Fibroblast of the aortic adventitia (primary cell): Measurements from ENCODE around the gene ST3GAL3. TPM values are rescaled to one million over a fixed set of nuclear protein-coding genes. Genes with fewer than 3 reads are reported as not detected.

Source experiments
- DNase-seq: peaks from one replicate; pipeline ENCODE4 v3.0.0-alpha.2; 2010; ENCODE audit warnings: low read depth
- H3K4me3 ChIP-seq: 2 replicates; pipeline ENCODE4 v1.5.1; 2011; ENCODE audit warnings: low read depth, mild to moderate bottlenecking, control low read depth, low read length, moderate library complexity
- total RNA-seq: library from RNA; depleted of rRNA; stranded (reverse); fragments of >200 nt; gene quantifications from 2 replicates; pipeline ENCODE4 v1.2.3, GENCODE V29; 2012; ENCODE audit warnings: low replicate concordance
- TF ChIP-seq, protein P1 (sequence below): IDR thresholded peaks from 2 replicates; pipeline ENCODE4 v1.5.1; 2011; ENCODE audit warnings: mild to moderate bottlenecking, low read length, control low read depth, inconsistent platforms; ENCODE audit not compliant: insufficient read depth

Gene ST3GAL3, protein sequence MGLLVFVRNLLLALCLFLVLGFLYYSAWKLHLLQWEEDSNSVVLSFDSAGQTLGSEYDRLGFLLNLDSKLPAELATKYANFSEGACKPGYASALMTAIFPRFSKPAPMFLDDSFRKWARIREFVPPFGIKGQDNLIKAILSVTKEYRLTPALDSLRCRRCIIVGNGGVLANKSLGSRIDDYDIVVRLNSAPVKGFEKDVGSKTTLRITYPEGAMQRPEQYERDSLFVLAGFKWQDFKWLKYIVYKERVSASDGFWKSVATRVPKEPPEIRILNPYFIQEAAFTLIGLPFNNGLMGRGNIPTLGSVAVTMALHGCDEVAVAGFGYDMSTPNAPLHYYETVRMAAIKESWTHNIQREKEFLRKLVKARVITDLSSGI
- total RNA-seq, result 20.1 and 24.0 TPM in 2 replicates

DNA sequence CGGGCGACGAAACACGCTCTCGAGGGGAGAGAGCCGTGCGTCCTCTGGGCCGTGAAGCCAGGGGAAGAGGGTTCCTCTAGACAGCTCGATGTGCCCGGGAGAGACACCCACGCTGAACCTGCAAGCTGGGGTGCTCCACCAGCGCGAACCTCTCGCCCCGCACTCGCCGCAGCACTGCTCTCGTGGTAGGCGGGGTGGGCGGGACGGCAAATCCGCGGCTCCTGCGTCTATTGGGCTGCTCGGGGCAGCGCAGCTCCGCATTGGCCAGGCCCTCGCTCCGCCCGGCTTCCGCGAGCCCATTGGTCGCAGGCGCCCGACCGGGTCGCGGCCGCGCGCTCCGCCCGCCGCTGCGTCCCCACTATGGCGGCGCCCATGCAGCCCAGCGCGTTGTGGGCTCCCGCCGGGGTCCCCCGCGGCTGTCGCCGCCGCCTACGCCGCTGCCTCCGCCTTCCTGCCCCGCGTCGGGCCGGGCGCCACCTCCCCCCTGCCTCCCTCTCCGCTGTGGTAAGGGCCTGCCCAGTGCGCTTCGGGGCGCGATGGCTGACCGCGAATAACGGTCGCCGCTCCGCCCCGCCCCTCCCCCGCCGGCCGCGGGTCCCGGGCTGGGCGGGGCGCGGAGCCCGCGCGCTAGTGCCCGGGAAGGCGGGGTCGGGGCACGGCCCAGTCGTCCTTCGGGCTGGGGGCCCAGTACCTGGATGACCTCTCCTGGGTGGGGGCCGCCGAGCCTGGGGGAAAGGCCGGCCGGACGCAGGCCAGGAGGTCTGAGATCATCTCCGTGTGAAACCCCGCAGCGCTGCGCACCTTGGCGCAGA, at the start of gene ST3GAL3:
Gene ST3GAL3 (plus strand): TSS at position 347 of the 812 bp plus-strand sequence. CDS start 28,727 bp downstream, outside the sequence.
- DNase-seq, result peak; percentile 86
- TF ChIP-seq, protein P1, sequence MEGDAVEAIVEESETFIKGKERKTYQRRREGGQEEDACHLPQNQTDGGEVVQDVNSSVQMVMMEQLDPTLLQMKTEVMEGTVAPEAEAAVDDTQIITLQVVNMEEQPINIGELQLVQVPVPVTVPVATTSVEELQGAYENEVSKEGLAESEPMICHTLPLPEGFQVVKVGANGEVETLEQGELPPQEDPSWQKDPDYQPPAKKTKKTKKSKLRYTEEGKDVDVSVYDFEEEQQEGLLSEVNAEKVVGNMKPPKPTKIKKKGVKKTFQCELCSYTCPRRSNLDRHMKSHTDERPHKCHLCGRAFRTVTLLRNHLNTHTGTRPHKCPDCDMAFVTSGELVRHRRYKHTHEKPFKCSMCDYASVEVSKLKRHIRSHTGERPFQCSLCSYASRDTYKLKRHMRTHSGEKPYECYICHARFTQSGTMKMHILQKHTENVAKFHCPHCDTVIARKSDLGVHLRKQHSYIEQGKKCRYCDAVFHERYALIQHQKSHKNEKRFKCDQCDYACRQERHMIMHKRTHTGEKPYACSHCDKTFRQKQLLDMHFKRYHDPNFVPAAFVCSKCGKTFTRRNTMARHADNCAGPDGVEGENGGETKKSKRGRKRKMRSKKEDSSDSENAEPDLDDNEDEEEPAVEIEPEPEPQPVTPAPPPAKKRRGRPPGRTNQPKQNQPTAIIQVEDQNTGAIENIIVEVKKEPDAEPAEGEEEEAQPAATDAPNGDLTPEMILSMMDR, result no peak
- H3K4me3 ChIP-seq, result peak within 1 kb of the TSS; percentile 86

DNA sequence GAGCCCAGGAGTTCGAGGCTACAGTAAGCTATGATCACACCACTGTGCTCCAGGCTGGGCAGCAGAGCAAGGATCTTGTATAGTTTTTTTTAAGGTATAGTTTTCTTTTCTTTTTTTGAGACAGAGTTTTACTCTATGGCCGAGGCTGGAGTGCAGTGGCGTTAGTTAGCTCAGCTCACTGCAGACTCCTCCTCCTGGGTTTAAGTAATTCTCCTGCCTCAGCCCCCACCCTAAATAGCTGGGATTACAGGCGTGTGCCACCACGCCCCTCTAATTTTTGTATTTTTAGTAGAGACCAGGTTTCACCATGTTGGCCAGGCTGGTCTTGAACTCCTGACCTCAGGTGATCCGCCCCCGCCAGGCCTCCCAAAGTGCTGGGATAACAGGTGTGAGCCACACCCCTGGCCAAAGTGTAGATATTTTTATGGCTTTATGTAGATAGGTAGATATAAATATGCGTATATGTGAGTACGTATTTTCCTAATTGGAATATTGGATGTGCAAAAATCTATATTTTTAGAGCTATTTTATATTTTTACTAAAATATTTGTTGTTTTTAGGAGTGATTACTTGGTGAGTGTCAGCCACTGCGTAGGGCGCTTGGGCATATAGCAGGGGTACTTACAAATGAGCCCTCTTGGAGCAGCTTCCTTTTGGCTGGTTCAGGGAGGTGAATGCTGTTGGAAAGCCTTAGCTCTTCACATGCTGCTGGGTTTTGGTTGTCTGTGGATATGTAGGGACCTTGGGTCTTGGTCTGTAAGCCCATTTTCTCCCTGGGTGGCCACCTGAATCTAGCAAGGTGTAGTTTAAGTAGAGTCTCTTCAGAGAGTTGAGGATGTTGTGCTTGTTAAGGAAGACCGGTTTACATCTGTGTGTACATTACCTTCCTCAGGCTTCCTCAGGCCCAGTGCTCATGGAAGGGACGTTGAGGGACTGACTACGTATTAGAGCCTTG, 47.8 kb upstream of the ST3GAL3 start:
- no peak overlapping the region for H3K4me3 ChIP-seq
- no peak for DNase-seq
- TF ChIP-seq, protein P1, result no peak

DNA sequence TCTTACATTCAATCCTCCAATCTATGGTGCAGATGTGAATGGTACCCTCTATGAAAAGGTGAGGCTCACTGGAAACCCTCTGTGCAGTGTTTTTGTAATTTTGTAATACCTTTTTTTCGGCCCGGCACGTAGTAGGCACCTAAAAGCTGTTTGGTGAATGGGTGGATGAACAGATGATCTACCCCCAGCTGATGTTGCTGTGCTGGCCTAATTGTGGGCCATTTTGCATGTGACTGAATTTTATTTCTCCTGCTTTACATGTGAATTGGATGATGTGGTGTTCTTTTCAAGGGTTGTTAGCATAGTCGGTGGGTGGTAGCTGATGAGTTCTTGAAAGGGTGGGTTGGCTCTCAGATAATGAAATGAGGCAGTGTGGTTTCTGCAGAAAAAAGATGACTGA, 47.0 kb upstream of the ST3GAL3 start:
- no peak for DNase-seq
- TF ChIP-seq, protein P1, result no peak
- no peak overlapping the region for H3K4me3 ChIP-seq

DNA sequence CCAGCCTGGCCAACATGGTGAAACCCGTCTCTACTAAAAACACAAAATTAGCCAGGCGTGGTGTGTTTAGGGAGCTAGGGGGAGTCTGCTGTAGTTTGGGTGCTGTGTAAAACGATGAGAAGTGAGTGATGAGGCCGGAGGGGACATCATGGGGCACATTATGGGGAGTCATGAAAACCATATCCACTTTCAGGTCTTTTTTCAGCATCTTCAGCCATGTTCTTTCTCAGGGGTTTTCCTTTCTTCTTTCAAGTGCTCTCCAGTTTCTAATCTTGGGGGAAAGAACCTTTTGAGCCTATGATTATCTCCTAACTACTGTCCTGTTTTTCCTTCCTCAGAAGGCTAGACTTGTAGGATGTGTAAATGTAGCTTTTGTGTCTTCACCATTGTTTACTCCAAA, 43.0 kb upstream of the ST3GAL3 start:
- H3K4me3 ChIP-seq, result no peak overlapping the region
- DNase-seq, result no peak
- TF ChIP-seq, protein P1, result no peak

DNA sequence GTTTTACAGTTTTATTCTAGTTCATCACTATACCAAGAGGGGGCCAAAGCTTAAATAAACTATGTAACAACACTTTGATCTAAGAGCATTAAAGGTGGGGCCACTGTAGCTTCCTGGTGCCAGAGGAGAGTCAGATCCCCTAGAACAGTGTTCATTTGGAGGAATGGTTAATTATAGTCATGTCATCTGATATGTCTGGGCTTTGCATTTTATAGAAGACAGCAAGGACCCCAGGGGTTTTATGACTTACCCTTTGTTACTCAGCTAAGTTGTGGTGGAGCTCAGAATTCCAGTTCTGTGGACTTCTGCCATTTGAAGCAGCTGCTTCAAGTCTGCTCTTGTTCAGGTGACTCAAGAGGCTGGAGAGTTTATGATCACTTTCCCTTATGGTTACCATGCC, 40.7 kb upstream of the ST3GAL3 start:
- H3K4me3 ChIP-seq, result no peak overlapping the region

More for the DNA sequence above, 40.7 kb upstream of the ST3GAL3 start:
- no peak for DNase-seq
- TF ChIP-seq, protein P1, result no peak
